Keratinocyte (primary cell): Measurements from ENCODE around the gene LRRC27.

Experiments
- EZH2 ChIP-seq: IDR thresholded peaks from one replicate; pipeline ENCODE4 v1.6.1; 2012; ENCODE audit warnings: inconsistent platforms, mild to moderate bottlenecking, low read length, moderate library complexity
- TF ChIP-seq, protein P1 (sequence below), 3 experiments: IDR thresholded peaks in 1 of 3; conservative IDR thresholded peaks in 1 of 3; optimal IDR thresholded peaks in 1 of 3; 2 replicates in 2 of 3; 3 replicates in 1 of 3; pipeline versions ENCODE3 to v1.5.1; 2011; ENCODE audit warnings: low read length in 3 of 3, mild to moderate bottlenecking in 3 of 3, moderate library complexity in 2 of 3, control low read depth in 1 of 3, inconsistent platforms in 1 of 3; ENCODE audit not compliant: insufficient read depth in 2 of 3; ENCODE audit errors: extremely low read depth in 1 of 3

- no peak for TF ChIP-seq EZH2
- TF ChIP-seq, protein P1, sequence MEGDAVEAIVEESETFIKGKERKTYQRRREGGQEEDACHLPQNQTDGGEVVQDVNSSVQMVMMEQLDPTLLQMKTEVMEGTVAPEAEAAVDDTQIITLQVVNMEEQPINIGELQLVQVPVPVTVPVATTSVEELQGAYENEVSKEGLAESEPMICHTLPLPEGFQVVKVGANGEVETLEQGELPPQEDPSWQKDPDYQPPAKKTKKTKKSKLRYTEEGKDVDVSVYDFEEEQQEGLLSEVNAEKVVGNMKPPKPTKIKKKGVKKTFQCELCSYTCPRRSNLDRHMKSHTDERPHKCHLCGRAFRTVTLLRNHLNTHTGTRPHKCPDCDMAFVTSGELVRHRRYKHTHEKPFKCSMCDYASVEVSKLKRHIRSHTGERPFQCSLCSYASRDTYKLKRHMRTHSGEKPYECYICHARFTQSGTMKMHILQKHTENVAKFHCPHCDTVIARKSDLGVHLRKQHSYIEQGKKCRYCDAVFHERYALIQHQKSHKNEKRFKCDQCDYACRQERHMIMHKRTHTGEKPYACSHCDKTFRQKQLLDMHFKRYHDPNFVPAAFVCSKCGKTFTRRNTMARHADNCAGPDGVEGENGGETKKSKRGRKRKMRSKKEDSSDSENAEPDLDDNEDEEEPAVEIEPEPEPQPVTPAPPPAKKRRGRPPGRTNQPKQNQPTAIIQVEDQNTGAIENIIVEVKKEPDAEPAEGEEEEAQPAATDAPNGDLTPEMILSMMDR (optimal IDR thresholded peaks at IDR 0.05 in 1 of 3, IDR thresholded peaks at IDR 0.05 in 1 of 3, conservative IDR thresholded peaks at IDR 0.05 in 1 of 3; ENCODE audit: extremely low read depth in 1 of 3, insufficient read depth in 2 of 3, low read length in 3 of 3): no peak
Observed at GRCh38 chr10:132341017-132341416, 9.0 kb downstream of the LRRC27 start.
